H1 (cell line): ENCODE results near the gene NEDD4L. TPM values are rescaled to one million over a fixed set of nuclear protein-coding genes. Genes with fewer than 3 reads are reported as not detected.

Experiments
- CTCF ChIA-PET: fragments of 300-600 bp; sonication (Branson Sonifier 250); formaldehyde crosslinking; loops from one replicate; lab custom pipeline; 2021; ENCODE audit not compliant: partially characterized antibody; lab: Charles Lee
- POLR2A ChIA-PET: fragments of 300-600 bp; sonication (Branson Sonifier 250); formaldehyde crosslinking; loops from one replicate; lab custom pipeline; 2021; ENCODE audit warnings: inconsistent platforms; ENCODE audit not compliant: partially characterized antibody; lab: Charles Lee
- DNase-seq, 2 experiments: peaks; one replicate each; pipeline versions ENCODE4 v3.0.0 to v3.0.0-alpha.2; 2010 to 2022; ENCODE audit warnings: low spot score in 2 of 2, low read depth in 1 of 2, mixed read lengths in 1 of 2
- FAIRE-seq: peaks from 2 replicates; lab custom pipeline; 2011; peaks lifted over from hg19 to GRCh38; lab: Jason Lieb, UNC
- H2AFZ ChIP-seq: 2 replicates; pipeline ENCODE4 v1.8.1; 2012; ENCODE audit warnings: low read length, inconsistent platforms
- H2AK5ac ChIP-seq: 2 replicates; pipeline ENCODE4 v1.6.1; 2013; ENCODE audit warnings: low read depth, low read length
- H2BK120ac ChIP-seq: replicated peaks from 2 replicates; pipeline ENCODE3; 2013; ENCODE audit warnings: low read depth, low read length, inconsistent platforms
- H2BK12ac ChIP-seq: 2 replicates; pipeline ENCODE4 v1.6.1; 2013; ENCODE audit warnings: low read depth, low read length
- H2BK15ac ChIP-seq: 2 replicates; pipeline ENCODE4 v1.6.1; 2013; ENCODE audit warnings: low read length
- H2BK20ac ChIP-seq: 2 replicates; pipeline ENCODE4 v1.6.1; 2013; ENCODE audit warnings: low read length
- H2BK5ac ChIP-seq: 2 replicates; pipeline ENCODE4 v1.6.1; 2013; ENCODE audit warnings: low read depth, low read length
- H3K14ac ChIP-seq: 2 replicates; pipeline ENCODE4 v1.6.1; 2013; ENCODE audit warnings: inconsistent platforms; ENCODE audit not compliant: insufficient read length
- H3K18ac ChIP-seq: 2 replicates; pipeline ENCODE4 v1.6.1; 2013; ENCODE audit warnings: low read length; ENCODE audit errors: extremely low read depth
- H3K23ac ChIP-seq: 2 replicates; pipeline ENCODE4 v1.6.1; 2013; ENCODE audit warnings: inconsistent platforms; ENCODE audit not compliant: insufficient read length
- H3K23me2 ChIP-seq: 2 replicates; pipeline ENCODE4 v1.6.1; 2013; ENCODE audit warnings: low read depth, low read length
- H3K27ac ChIP-seq: 2 replicates; pipeline ENCODE4 v1.6.1; 2011; ENCODE audit warnings: low read depth, low read length, inconsistent platforms
- H3K27me3 ChIP-seq, 4 experiments: replicated peaks in 1 of 4; 1 replicate in 1 of 4; 2 replicates in 3 of 4; pipeline versions ENCODE4 v1.6.1 to v1.8.1; 2011 to 2013; ENCODE audit warnings: low read length in 3 of 4, mild to moderate bottlenecking in 3 of 4, inconsistent platforms in 2 of 4, mixed read lengths in 2 of 4, moderate library complexity in 1 of 4; ENCODE audit not compliant: control insufficient read depth in 3 of 4, insufficient read depth in 3 of 4; ENCODE audit errors: extremely low read depth in 1 of 4
- H3K36me3 ChIP-seq, 4 experiments: 2 replicates each; pipeline versions ENCODE4 v1.6.1 to v1.8.1; 2011 to 2013; ENCODE audit warnings: mild to moderate bottlenecking in 4 of 4, low read length in 3 of 4, moderate library complexity in 2 of 4, control low read depth in 1 of 4, inconsistent platforms in 1 of 4; ENCODE audit not compliant: insufficient read depth in 4 of 4, control insufficient read depth in 2 of 4
- H3K4ac ChIP-seq: replicated peaks from 2 replicates; pipeline ENCODE3; 2013; ENCODE audit warnings: low read length, low read depth, mixed read lengths, inconsistent platforms; ENCODE audit not compliant: insufficient read length
- H3K4me1 ChIP-seq, 4 experiments: replicated peaks in 1 of 4; 1 replicate in 1 of 4; 2 replicates in 3 of 4; pipeline versions ENCODE4 v1.6.1 to v1.8.1; 2011 to 2013; ENCODE audit warnings: low read length in 3 of 4, inconsistent platforms in 2 of 4, mixed read lengths in 1 of 4; ENCODE audit not compliant: insufficient read depth in 4 of 4, control insufficient read depth in 3 of 4
- H3K4me2 ChIP-seq, 2 experiments: 2 replicates each; pipeline versions ENCODE4 v1.6.1 to v1.8.1; 2011 to 2013; ENCODE audit warnings: low read depth in 2 of 2, low read length in 2 of 2, control low read depth in 1 of 2, inconsistent platforms in 1 of 2, mild to moderate bottlenecking in 1 of 2; ENCODE audit not compliant: insufficient read depth in 1 of 2
- H3K4me3 ChIP-seq, 4 experiments: fragments of 200-600, 300-600 bp in 1 of 4; sonication (generic), shearing (Covaris generic), sonication (Bioruptor Twin) in 1 of 4; 2 replicates each; pipeline versions ENCODE4 v1.5.1 to v1.8.1; 2011 to 2016; ENCODE audit warnings: low read length in 4 of 4, low read depth in 3 of 4, control low read depth in 2 of 4, inconsistent platforms in 2 of 4, mild to moderate bottlenecking in 2 of 4, mixed read lengths in 1 of 4, moderate library complexity in 1 of 4; ENCODE audit not compliant: insufficient read depth in 2 of 4; ENCODE audit errors: extremely low read depth in 1 of 4
- H3K56ac ChIP-seq: replicated peaks from 2 replicates; pipeline ENCODE3; 2013; ENCODE audit warnings: low read depth, mild to moderate bottlenecking, mixed read lengths, low read length, inconsistent platforms; ENCODE audit not compliant: insufficient read length
- H3K79me1 ChIP-seq: 2 replicates; pipeline ENCODE4 v1.6.1; 2013; ENCODE audit warnings: low read depth, low read length, control low read depth
- H3K79me2 ChIP-seq, 2 experiments: 2 replicates each; pipeline versions ENCODE4 v1.6.1 to v1.8.1; 2012 to 2013; ENCODE audit warnings: low read length in 2 of 2, mild to moderate bottlenecking in 2 of 2, inconsistent platforms in 1 of 2; ENCODE audit not compliant: insufficient read depth in 2 of 2, control insufficient read depth in 1 of 2
- H3K9ac ChIP-seq, 4 experiments: replicated peaks in 1 of 4; 1 replicate in 1 of 4; 2 replicates in 3 of 4; pipeline versions ENCODE4 v1.6.1 to v1.8.1; 2011 to 2013; ENCODE audit warnings: low read depth in 3 of 4, low read length in 3 of 4, control low read depth in 2 of 4, mild to moderate bottlenecking in 2 of 4, moderate library complexity in 2 of 4, inconsistent platforms in 1 of 4; ENCODE audit errors: extremely low read depth in 1 of 4
- H3K9me3 ChIP-seq, 2 experiments: 2 replicates each; pipeline versions ENCODE4 v1.6.1 to v1.8.1; 2012 to 2013; ENCODE audit warnings: mild to moderate bottlenecking in 2 of 2, moderate library complexity in 2 of 2, control low read depth in 1 of 2, inconsistent platforms in 1 of 2, low read depth in 1 of 2, low read length in 1 of 2, mixed read lengths in 1 of 2; ENCODE audit not compliant: insufficient read depth in 2 of 2
- H4K20me1 ChIP-seq, 2 experiments: replicated peaks in 1 of 2; 2 replicates each; pipeline versions ENCODE3 to v1.8.1; 2011 to 2013; ENCODE audit warnings: inconsistent platforms in 2 of 2, low read length in 2 of 2, mild to moderate bottlenecking in 1 of 2; ENCODE audit not compliant: insufficient read depth in 2 of 2, control insufficient read depth in 1 of 2
- H4K5ac ChIP-seq: 2 replicates; pipeline ENCODE4 v1.6.1; 2013; ENCODE audit warnings: low read length, low read depth, mixed read lengths, inconsistent platforms; ENCODE audit not compliant: insufficient read length
- H4K8ac ChIP-seq: 2 replicates; pipeline ENCODE4 v1.8.0; 2013; ENCODE audit warnings: mild to moderate bottlenecking, moderate library complexity, low read length, inconsistent platforms; ENCODE audit not compliant: insufficient read depth; ENCODE audit errors: extremely low read depth
- H4K91ac ChIP-seq: replicated peaks from 2 replicates; pipeline ENCODE3; 2013; ENCODE audit warnings: low read length, mixed read lengths, inconsistent platforms; ENCODE audit not compliant: insufficient read length
- ASH2L ChIP-seq: fragments of 200-600, 300-600 bp; sonication (generic); IDR thresholded peaks from one replicate; pipeline ENCODE4 v1.7.1; 2017; ENCODE audit warnings: low read length
- CBX5 ChIP-seq: fragments of 300-800, 300-1000 bp; sonication (generic); IDR thresholded peaks from 2 replicates; pipeline ENCODE4 v1.7.1; 2016; ENCODE audit warnings: antibody characterized with exemption, low read length, low read depth
- CBX8 ChIP-seq: fragments of 300-800, 300-1000 bp; sonication (generic); IDR thresholded peaks from 2 replicates; pipeline ENCODE4 v1.7.1; 2016; ENCODE audit warnings: low read depth, low read length, borderline replicate concordance
- GABPA ChIP-seq: IDR thresholded peaks from 2 replicates; pipeline ENCODE4 v1.6.1; 2011; ENCODE audit warnings: mild to moderate bottlenecking, low read length, moderate library complexity, borderline replicate concordance; ENCODE audit not compliant: insufficient read depth
- NANOG ChIP-seq: IDR thresholded peaks from 2 replicates; pipeline ENCODE4 v1.6.1; 2011; ENCODE audit warnings: low read length, low read depth, mild to moderate bottlenecking, inconsistent platforms; ENCODE audit not compliant: insufficient read depth, poor library complexity, severe bottlenecking
- PHF8 ChIP-seq: fragments of 200-600 bp; sonication (generic); conservative IDR thresholded peaks from 2 replicates; pipeline ENCODE4 v1.7.1; 2012; ENCODE audit warnings: low read depth, mild to moderate bottlenecking, inconsistent platforms, low read length, moderate library complexity
- RFX5 ChIP-seq: IDR thresholded peaks from 2 replicates; pipeline ENCODE4 v1.6.1; 2011; ENCODE audit warnings: low read depth, low read length, improper control_type of control experiment, borderline replicate concordance
- TAF7 ChIP-seq: optimal IDR thresholded peaks from 2 replicates; pipeline ENCODE3; 2011; ENCODE audit warnings: low read depth, mild to moderate bottlenecking, inconsistent platforms, low read length, moderate library complexity, borderline replicate concordance
- TBP ChIP-seq: IDR thresholded peaks from 2 replicates; pipeline ENCODE4 v1.6.1; 2011; ENCODE audit warnings: low read depth, low read length, improper control_type of control experiment
- TCF12 ChIP-seq: IDR thresholded peaks from 2 replicates; pipeline ENCODE4 v1.6.1; 2011; ENCODE audit warnings: low read depth, mild to moderate bottlenecking, low read length
- TEAD4 ChIP-seq: IDR thresholded peaks from 2 replicates; pipeline ENCODE4 v1.6.1; 2012; ENCODE audit warnings: low read depth, low read length, inconsistent platforms, mixed read lengths
- ZNF274 ChIP-seq: IDR thresholded peaks from 2 replicates; pipeline ENCODE4 v1.7.0; 2012; ENCODE audit warnings: low read length, borderline replicate concordance; ENCODE audit errors: extremely low read depth
- WGBS, 2 experiments: shearing (Covaris generic) in 1 of 2; methylation state at CpG; one replicate each; pipeline versions ENCODE4 v1.1.6 to v1.1.7; 2013 to 2015; ENCODE audit warnings: low lambda C conversion rate in 2 of 2, mixed read lengths in 2 of 2, inconsistent platforms in 1 of 2, low coverage in 1 of 2, missing lambda C conversion rate in 1 of 2; ENCODE audit not compliant: insufficient replicate concordance in 2 of 2, insufficient coverage in 1 of 2, insufficient read length in 1 of 2; ENCODE audit errors: extremely low coverage in 1 of 2, missing lambda C conversion rate in 1 of 2; 5-methylcytosine and 5-hydroxymethylcytosine counted together
- polyA plus RNA-seq, 7 experiments: library from polyadenylated mRNA; depleted of rRNA in 3 of 7; stranded (reverse) in 5 of 7; unstranded in 2 of 7; fragments of >200 nt in 5 of 7; fragments of 200-250 nt in 2 of 7; gene quantifications; 1 replicate in 5 of 7; 2 replicates in 1 of 7; 4 replicates in 1 of 7; pipeline versions ENCODE4 v1.2.1 to v1.2.3, GENCODE V29; 2011 to 2013; ENCODE audit warnings: missing spikeins in 2 of 7, mixed read lengths in 2 of 7
- total RNA-seq: library from RNA; stranded (reverse); fragmentation: NEBNext Ultra II Directional; extraction: Animal tissue kit (Norgen Biotek cat#: 25700); gene quantifications from 2 replicates; pipeline ENCODE4 v1.2.1, GENCODE V29; 2021

Gene NEDD4L
- total and polyA plus RNA-seq, 2 of the 8 experiments (the other 6 are each of a cell fraction or from before 2014, with no cell fraction given) = 37.3 to 69.8 TPM

GRCh38 chr18:58354051-58354450 is 310.0 kb downstream of the NEDD4L start:
- H2AFZ ChIP-seq = no peak overlapping the region
- H3K27ac ChIP-seq = no peak overlapping the region
- H2BK120ac ChIP-seq = no peak overlapping the region
- no peaks in the 10 kb centered on the region for H4K20me1 ChIP-seq
- H2AK5ac ChIP-seq = no peak overlapping the region
- no peaks in the 10 kb centered on the region for H3K23me2 ChIP-seq
- H3K18ac ChIP-seq = no peak overlapping the region
- H4K8ac ChIP-seq = no peak overlapping the region
- FAIRE-seq = no peak
- ChIA-PET CTCF (interaction anchor here (1.0 kb wide), 1 partner anchor 12 kb away, joined by 6 read pairs; no protein-coding TSS in a partner anchor), POLR2A (no interaction called here)
- no peak overlapping the region for H3K9ac ChIP-seq
- WGBS, 2 experiments = 86% methylated on average over 4 of the region's 4 CpGs; no CpG with 5 or more reads in 1 of the 2 experiments
- no peaks in the 10 kb centered on the region; a peak in 1 of 4 replicates for H3K79me2 ChIP-seq
- no peak overlapping the region for H4K91ac ChIP-seq
- H2BK15ac ChIP-seq = no peak overlapping the region
- no peaks in the 10 kb centered on the region for H3K27me3 ChIP-seq
- H3K36me3 ChIP-seq = peaks cover 3 to 18% (median 9%) of the 10 kb centered on the region in 4 experiments; a peak in 6 of 8 replicates
- H3K4ac ChIP-seq = no peak overlapping the region
- no peak overlapping the region for H3K4me3 ChIP-seq
- no peak overlapping the region for H4K5ac ChIP-seq
- H2BK20ac ChIP-seq = no peak overlapping the region
- no peak for DNase-seq
- no peak overlapping the region for H2BK5ac ChIP-seq
- H3K4me1 ChIP-seq = peaks cover 0 to 7% (median 5%) of the 10 kb centered on the region in 4 experiments; a peak in 3 of 7 replicates
- H3K23ac ChIP-seq = no peak overlapping the region
- no peak overlapping the region for H3K56ac ChIP-seq
- no peaks in the 10 kb centered on the region for H3K79me1 ChIP-seq
- H3K9me3 ChIP-seq = no peaks in the 10 kb centered on the region
- H3K4me2 ChIP-seq = no peak overlapping the region
- H2BK12ac ChIP-seq = no peak overlapping the region
- H3K14ac ChIP-seq = no peak overlapping the region
- TF ChIP-seq RFX5 (no peak), TCF12 (no peak), TBP (no peak), PHF8 (no peak), TAF7 (no peak), CBX5 (no peak), CBX8 (no peak), NANOG (no peak), ZNF274 (no peak), TEAD4 (no peak), ASH2L (no peak), GABPA (no peak)
